ENCODE data around the gene ZNF554. TPM values are rescaled to one million over a fixed set of nuclear protein-coding genes. Genes with fewer than 3 reads are reported as not detected.

The ZNF554 gene
- total RNA-seq, 2 experiments from 2014 or later = 1.2 to 1.3 TPM

DNA sequence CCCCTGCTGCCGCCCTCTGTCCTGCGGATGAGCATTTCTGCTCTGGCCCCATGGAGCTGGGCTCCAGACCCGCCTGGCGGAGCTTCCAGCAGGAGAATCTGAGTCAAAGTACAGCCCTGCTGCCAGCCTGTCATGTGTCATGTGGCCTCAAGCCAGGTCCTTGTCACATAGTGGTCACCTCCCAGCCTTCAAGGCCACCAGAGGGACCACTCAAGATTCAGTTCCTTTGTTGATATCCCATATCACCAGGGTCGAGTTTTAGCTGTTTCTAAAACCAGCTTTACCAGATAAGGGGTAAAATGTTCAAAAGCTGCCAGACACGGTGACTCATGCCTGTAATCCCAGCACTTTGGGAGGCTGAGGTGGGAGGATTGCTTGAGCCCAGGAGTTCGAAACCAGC lies 20.9 kb upstream of the ZNF554 start:
- Mint-ChIP-seq H3K27ac (no peak overlapping the region), H3K9me3 (no peaks in the 10 kb centered on the region), H3K4me1 (no peaks in the 10 kb centered on the region), H3K27me3 (no peaks in the 10 kb centered on the region), H3K4me3 (no peak overlapping the region), H3K36me3 (peaks cover 13% of the 10 kb centered on the region)
- no peak for DNase-seq

DNA sequence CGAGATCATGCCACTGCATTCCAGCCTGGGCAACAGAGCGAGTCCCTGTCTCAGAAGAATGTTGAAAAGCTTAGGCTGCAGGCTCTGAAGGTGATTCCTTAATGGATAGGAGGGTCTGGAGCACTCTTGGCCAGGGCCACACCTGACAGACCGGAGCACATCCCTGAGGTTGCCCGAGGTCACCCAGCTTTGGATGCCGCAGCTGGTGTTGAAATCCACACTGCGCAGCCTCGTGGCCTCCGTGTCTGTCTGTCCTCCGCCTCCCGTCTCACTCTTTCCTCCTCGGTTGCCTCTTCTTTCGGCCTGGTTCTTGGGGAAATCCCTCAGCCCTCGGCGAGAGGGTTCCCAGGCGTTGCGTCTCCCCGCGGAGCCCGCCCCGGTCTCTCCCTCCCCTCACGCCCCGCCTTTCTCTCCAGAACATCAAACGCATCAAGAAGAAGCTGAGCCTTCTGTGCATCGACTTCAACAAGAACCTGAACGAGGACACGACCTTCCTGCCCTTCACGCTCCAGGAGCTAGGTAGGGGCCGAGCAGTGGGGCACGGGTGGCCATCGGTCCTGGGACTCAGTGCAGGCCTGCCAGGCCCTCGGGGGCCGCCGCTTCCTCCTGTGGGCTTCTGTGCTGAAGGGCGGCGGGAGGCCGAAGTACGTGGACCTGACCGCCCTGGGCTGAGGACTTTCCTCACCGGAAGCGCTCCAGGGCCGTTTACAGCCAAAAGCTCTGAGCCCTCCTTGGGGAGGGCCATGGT lies 20.2 kb upstream of the ZNF554 start:
- H3K9me3 Mint-ChIP-seq = no peaks in the 10 kb centered on the region
- peaks cover 17% of the 10 kb centered on the region for H3K36me3 Mint-ChIP-seq
- H3K27ac Mint-ChIP-seq = no peak overlapping the region
- no peak for DNase-seq
- H3K4me1 Mint-ChIP-seq = peaks cover 2% of the 10 kb centered on the region
- H3K27me3 Mint-ChIP-seq = no peaks in the 10 kb centered on the region
- no peak overlapping the region for H3K4me3 Mint-ChIP-seq

DNA sequence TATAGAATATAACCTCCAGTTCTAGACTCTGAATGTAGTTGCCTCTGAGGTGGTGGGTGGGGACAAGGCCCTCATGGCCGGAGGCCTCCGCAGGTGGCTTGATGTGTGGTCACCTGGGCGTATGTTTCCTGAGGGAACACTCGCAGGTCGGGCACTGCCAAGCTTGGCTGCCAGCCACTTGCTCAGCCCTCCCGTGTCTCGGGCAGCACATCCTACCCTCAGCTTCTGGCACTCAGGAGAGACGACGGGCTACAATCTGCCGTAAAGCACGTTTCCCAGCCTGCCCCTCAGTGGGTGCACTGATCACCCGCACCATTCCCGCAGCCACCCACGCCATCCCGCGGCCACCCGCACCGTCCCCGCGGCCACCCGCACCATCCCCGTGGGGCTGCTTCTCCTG lies 19.2 kb upstream of the ZNF554 start:
- Mint-ChIP-seq H3K4me1 (peaks cover 2% of the 10 kb centered on the region), H3K27ac (no peak overlapping the region), H3K4me3 (no peak overlapping the region), H3K27me3 (no peaks in the 10 kb centered on the region), H3K9me3 (no peaks in the 10 kb centered on the region), H3K36me3 (peaks cover 20% of the 10 kb centered on the region)
- no peak for DNase-seq

DNA sequence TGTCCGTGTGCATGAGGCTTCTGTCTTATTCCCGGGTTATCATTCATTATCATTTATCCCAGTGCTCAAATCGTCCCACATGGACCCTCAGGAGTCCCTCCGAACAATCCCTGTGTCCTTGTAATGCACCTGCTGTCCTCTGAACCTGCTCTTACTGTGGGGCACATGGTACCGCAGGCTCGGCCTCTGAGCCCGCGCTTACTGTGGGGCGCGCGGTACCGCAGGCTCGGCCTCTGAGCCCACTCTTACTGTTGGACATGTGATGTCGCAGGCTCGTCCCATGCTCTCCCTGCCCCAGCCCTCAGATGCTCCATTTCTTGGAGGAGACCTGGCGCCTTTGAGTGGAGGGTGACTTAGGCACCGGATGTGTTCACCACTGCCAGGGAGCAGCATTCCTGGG lies 16.8 kb upstream of the ZNF554 start:
- no peak for DNase-seq
- Mint-ChIP-seq H3K4me3 (no peak overlapping the region), H3K27me3 (no peaks in the 10 kb centered on the region), H3K36me3 (peaks cover 16% of the 10 kb centered on the region), H3K9me3 (no peaks in the 10 kb centered on the region), H3K27ac (no peak overlapping the region), H3K4me1 (peaks cover 2% of the 10 kb centered on the region)

DNA sequence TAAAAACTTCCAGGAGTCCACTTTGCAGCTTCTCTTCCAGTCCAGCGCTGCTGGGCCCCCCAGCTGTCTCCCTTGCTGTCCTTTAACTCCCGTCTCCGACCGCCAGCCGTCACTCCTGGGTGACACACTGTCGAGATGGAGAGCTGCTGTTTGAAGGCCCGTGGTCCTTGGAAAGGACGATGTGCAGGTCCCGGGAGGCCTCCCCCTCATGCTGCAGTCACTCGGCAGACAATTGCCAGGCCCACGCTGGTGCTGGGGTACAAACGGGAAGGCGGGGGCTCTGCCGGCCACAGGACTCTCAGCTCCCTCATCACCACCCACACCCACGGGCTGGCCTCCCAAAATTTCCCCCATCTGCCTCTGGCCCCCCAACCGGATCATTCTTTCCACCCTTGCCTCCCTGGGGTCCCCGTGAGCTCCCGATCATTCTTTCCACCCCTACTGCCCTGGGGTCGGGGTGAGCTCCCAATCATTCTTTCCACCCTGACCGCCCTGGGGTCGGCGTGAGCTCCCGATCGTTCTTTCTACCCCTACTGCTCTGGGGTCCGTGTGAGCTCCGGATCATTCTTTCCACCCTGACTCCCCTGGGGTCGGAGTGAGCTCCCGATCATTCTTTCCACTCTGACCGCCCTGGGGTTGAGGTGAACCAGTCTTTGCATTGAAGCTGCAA lies 16.0 kb upstream of the ZNF554 start:
- Mint-ChIP-seq H3K36me3 (peaks cover 17% of the 10 kb centered on the region), H3K4me1 (peaks cover 2% of the 10 kb centered on the region), H3K27me3 (no peaks in the 10 kb centered on the region), H3K4me3 (no peak overlapping the region), H3K27ac (peak overlapping the region; percentile 25), H3K9me3 (no peaks in the 10 kb centered on the region)
- no peak for DNase-seq

DNA sequence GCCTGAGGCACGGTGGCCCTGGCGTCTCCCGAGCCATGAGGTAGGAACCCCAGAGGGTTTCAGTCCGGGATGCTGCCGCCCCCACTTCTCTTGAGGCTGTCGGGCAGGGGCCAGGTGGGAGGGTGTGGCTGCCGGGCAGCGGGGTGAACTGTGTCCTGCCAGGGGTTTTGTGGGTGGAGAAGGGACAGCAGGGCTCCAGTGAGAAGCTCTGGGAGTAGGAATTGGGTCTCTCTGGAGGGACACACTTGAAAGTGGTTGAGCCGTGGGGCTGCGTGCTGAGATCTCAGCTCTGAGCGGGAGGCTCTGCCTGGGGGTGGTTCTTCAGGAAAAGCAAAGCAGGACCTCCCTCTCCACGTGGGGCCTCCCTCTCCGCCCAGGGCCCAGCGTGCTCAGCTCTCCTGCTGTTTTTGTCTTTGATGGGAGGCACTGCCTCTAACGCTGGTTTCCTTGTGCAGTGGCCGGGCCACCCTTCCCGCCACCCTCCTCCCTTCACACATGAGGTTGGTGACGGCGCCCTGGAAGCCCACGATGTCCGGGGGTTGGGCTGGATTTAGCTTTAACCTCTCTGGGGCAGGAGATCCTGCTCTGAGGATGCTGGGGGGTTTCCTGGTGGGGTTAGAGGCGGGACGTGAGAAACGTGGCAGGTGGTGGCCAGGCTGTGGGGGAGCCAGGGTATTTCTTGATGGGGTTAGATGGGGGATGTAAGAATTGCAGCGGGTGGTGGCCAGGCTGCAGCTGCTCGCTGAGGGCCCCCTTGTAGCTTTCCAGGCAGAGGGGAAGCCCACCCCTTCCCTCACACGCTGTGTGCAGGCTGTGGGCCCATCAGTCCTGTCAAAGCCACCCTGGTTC lies 15.3 kb upstream of the ZNF554 start:
- peak overlapping the region; percentile 25 for H3K27ac Mint-ChIP-seq
- no peak for DNase-seq
- H3K9me3 Mint-ChIP-seq = no peaks in the 10 kb centered on the region
- no peaks in the 10 kb centered on the region for H3K27me3 Mint-ChIP-seq
- no peak overlapping the region for H3K4me3 Mint-ChIP-seq
- peaks cover 22% of the 10 kb centered on the region for H3K36me3 Mint-ChIP-seq
- H3K4me1 Mint-ChIP-seq = peaks cover 2% of the 10 kb centered on the region

DNA sequence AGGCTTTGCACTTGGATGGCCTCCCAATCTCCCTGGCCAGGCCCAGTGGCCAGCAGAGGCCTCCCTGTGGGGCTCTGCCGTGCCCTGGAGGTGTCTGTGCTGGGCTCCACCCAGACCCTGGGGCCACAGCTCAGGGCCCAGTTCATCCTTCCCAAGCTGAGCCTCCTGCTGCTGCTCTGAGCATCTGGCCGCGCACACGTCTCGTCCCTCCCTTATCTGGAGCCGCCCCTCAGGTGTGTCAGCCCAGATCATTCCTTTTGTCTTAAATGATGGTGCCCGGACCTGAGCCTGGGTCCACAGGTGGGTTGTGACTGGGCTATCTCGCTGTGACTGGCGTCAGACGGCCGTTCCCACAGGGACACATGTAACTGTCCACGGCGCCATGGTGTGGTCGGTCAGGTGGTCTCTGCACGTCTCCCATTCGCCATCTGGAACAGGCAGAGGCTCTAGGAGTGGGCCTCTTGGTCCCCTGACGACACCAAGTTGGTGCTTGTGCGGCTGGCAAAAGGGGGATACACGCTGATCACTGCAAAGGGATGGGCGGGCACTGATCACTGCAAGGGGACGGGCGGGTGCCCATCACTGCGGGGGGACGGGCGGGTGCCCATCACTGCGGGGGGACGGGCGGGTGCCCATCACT lies 14.3 kb upstream of the ZNF554 start:
- peaks cover 22% of the 10 kb centered on the region for H3K36me3 Mint-ChIP-seq
- no peak overlapping the region for H3K4me3 Mint-ChIP-seq
- H3K4me1 Mint-ChIP-seq = peaks cover 2% of the 10 kb centered on the region
- DNase-seq = no peak
- no peaks in the 10 kb centered on the region for H3K27me3 Mint-ChIP-seq
- H3K9me3 Mint-ChIP-seq = no peaks in the 10 kb centered on the region
- H3K27ac Mint-ChIP-seq = no peak overlapping the region

DNA sequence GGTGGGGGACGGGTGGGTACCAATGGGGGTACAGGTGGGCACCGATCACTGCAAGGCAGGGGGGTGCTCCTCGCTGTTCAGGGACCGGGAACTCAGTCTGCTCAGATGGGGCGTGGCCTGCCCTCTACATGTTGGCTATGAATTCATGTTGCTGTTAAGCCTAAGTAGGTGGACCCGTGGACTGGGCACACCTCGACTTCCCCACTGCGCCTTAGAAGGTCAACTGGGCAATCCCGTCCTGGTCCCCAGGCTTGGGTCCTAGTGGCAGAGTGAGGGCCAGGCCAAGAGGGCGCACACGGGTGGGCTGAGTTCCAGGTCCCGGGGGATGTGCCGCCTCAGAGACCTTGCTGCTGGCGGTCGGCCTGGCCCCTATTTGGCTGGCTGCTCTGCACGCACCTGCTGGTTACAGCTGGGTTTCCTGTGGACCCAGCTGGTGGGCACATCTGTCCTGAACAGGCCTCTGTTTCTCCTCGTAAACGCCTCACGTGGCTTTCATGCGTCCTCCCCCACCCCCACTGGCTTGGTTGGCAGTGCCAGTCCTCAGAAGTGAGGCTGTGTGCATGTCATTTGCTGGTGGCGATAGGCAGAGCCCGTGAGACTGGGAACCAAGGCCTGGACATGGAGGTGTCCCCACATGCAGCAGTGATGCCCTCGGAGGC lies 13.5 kb upstream of the ZNF554 start:
- H3K27me3 Mint-ChIP-seq = no peaks in the 10 kb centered on the region
- peaks cover 22% of the 10 kb centered on the region for H3K36me3 Mint-ChIP-seq
- no peak overlapping the region for H3K27ac Mint-ChIP-seq
- no peak for DNase-seq
- peaks cover 2% of the 10 kb centered on the region for H3K4me1 Mint-ChIP-seq
- no peak overlapping the region for H3K4me3 Mint-ChIP-seq
- no peaks in the 10 kb centered on the region for H3K9me3 Mint-ChIP-seq

DNA sequence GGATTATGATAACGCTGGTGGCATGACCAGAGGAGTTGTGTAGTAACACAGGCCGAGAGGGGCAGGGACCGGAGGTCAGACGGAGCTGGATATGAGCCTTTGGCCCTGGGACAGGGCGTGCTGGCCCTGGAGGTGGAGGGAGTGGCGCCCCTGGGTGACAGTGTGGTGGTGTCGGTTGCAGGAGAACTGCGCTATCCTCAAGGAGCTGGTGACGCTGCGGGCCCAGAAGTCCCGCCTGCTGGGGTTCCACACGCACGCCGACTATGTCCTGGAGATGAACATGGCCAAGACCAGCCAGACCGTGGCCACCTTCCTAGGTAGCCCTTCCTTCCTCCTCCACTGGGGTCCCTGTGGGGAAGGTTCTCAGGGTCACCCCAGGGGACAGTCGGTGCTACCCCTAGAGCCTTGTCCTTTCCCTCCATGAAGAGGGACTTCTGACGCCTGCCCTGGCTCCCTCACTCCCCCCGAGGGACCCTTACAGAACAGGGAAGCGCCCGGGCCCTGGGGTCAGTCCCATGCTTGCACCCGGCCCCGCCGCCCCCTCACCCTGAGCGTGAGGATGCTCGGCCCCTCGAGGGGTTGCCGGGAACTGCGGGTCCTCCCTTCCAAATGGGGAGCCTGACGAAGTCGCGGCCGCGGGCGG lies 12.8 kb upstream of the ZNF554 start:
- Mint-ChIP-seq H3K27ac (no peak overlapping the region), H3K36me3 (peaks cover 21% of the 10 kb centered on the region), H3K4me3 (no peak overlapping the region), H3K27me3 (no peaks in the 10 kb centered on the region), H3K4me1 (peaks cover 2% of the 10 kb centered on the region), H3K9me3 (no peaks in the 10 kb centered on the region)
- no peak for DNase-seq

DNA sequence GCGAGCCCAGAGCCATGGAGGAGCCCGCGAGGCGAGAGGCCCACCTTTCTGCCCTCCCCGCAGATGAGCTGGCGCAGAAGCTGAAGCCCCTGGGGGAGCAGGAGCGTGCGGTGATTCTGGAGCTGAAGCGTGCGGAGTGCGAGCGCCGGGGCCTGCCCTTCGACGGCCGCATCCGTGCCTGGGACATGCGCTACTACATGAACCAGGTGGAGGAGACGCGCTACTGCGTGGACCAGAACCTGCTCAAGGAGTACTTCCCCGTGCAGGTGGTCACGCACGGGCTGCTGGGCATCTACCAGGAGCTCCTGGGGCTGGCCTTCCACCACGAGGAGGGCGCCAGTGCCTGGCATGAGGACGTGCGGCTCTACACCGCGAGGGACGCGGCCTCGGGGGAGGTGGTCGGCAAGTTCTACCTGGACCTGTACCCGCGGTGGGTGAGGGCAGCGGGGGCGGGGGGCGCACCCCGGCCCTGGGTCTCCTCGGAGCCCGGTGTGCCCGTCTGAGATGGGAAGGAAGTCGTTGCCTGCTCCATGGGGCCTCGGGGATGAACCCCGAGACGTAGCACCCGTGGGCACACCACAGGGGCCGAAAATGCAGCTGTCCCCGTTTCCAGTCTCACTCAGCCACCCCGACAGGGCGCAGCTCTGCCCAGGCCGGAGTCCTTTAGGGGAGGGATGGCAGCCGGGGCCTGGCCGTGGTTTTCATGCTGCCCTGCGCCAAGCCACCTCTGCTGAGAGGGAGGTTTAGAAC lies 12.1 kb upstream of the ZNF554 start:
- Mint-ChIP-seq H3K27ac (no peak overlapping the region), H3K9me3 (no peaks in the 10 kb centered on the region), H3K27me3 (no peaks in the 10 kb centered on the region), H3K36me3 (peaks cover 18% of the 10 kb centered on the region), H3K4me3 (no peak overlapping the region), H3K4me1 (peaks cover 2% of the 10 kb centered on the region)
- DNase-seq = no peak

DNA sequence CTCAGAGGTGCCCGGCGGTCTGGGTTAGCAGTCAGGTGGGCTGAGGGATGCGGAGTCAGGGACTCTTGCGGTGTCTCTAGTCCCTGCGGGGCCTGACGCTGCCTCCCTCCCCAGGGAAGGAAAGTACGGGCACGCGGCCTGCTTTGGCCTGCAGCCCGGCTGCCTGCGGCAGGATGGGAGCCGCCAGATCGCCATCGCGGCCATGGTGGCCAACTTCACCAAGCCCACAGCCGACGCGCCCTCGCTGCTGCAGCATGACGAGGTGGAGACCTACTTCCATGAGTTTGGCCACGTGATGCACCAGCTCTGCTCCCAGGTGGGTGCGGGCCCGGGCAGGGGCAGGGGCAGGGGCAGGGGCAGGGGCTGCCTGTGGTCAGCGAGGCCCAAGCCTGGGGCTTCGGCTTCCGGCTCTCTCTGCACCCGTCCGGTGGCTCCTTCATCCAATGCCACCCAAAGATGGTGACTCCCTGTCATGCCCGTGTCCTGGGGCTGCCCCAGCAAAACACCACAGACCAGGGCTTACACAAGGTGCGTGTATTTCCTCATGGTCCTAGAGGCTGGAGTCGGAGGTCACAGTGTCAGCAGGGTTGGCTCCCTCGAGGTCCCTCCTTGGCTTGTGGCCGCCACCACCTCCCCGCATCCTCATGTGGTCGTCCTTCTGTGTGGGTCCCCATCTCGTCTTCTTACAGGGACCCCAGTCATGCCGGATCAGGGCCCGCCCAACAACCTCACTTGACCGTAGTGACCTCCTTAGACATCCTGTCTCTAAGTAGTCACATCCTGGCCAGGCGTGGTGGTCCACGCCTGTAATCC lies 11.3 kb upstream of the ZNF554 start:
- Mint-ChIP-seq H3K27me3 (no peaks in the 10 kb centered on the region), H3K4me3 (no peak overlapping the region), H3K9me3 (no peaks in the 10 kb centered on the region), H3K27ac (no peak overlapping the region), H3K4me1 (peaks cover 2% of the 10 kb centered on the region), H3K36me3 (peaks cover 15% of the 10 kb centered on the region)
- DNase-seq = no peak

DNA sequence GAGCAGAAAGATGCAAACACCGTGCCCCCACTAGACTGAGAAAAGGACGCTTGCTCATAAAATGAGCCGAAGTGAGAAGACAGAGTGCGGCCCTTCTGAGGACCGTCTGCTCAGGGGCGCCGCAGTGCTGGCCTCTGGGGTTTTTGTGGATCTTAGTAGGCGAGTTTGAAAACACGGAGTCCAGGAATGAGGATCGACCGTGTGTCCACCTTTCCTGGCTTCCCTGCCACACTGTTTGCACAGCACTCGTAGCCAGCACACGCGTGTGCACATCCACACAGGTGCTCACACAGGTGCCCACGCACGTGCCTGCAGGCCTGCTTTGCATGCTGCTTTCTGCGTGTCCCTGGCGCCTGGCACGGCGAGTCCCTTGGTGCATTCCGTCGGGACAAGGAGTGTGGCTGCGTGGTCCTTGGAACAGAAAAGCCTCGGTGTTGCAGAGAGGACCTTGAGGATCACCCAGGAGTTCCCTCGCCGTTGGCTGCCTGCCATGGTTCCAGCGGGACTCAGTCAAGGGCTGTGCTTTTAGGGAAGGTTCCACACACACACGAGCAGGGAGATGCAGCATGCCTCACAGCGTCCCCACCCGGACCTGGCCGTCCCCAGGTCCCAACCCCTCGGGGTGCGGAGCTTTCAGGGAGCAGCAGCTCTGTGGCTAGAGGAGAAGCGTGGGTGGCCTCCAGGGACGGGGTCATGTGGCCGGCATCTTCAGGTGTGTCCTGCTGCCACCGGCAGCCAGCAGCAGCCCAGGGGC lies 10.1 kb upstream of the ZNF554 start:
- Mint-ChIP-seq H3K36me3 (peaks cover 14% of the 10 kb centered on the region), H3K9me3 (no peaks in the 10 kb centered on the region), H3K4me1 (no peaks in the 10 kb centered on the region), H3K4me3 (no peak overlapping the region), H3K27ac (no peak overlapping the region), H3K27me3 (no peaks in the 10 kb centered on the region)
- no peak for DNase-seq

Measured in activated naive CD8-positive, alpha-beta T cell treated with anti-CD3 and anti-CD28 coated beads for 36 hours (primary cell).